GM21367 (cell line): ENCODE results near the gene S100PBP.
"Not testable (repeated sequence)": the region's sequence is repeated elsewhere in the genome, so short reads cannot be mapped to it uniquely, and the experiment has no call there.

Experiments
- ATAC-seq: cut with Tn5 transposase; IDR thresholded peaks from one replicate; pipeline ENCODE4 v1.9.1; 2021; ENCODE audit not compliant: unreplicated experiment

The S100PBP gene

GRCh38 chr1:32784817-32785216 is 32.6 kb upstream of the S100PBP start:
- no peak for ATAC-seq

- ATAC-seq = no peak
Measured at GRCh38 chr1:32786856-32787255, 30.6 kb upstream of the S100PBP start.

- ATAC-seq = not testable (repeated sequence)
Measured at GRCh38 chr1:32789356-32789755, 28.1 kb upstream of the S100PBP start.

- ATAC-seq = no peak
Measured at GRCh38 chr1:32791881-32792280, 25.6 kb upstream of the S100PBP start.

GRCh38 chr1:32795763-32796162 is 21.7 kb upstream of the S100PBP start:
- ATAC-seq = not testable (repeated sequence)

GRCh38 chr1:32797456-32797855 is 20.0 kb upstream of the S100PBP start:
- ATAC-seq = no peak

- ATAC-seq = no peak
Measured at GRCh38 chr1:32798191-32798590, 19.3 kb upstream of the S100PBP start.

GRCh38 chr1:32798679-32799416 is 18.6 kb upstream of the S100PBP start:
- ATAC-seq = no peak

GRCh38 chr1:32801096-32801715 is 16.2 kb upstream of the S100PBP start:
- no peak for ATAC-seq

- ATAC-seq = not testable (repeated sequence)
Measured at GRCh38 chr1:32804460-32804859, 13.0 kb upstream of the S100PBP start.

GRCh38 chr1:32806290-32806689 is 11.2 kb upstream of the S100PBP start:
- no peak for ATAC-seq

- ATAC-seq = no peak
Measured at GRCh38 chr1:32806910-32807523, 10.4 kb upstream of the S100PBP start.

- no peak for ATAC-seq
Measured at GRCh38 chr1:32808580-32808979, 8.9 kb upstream of the S100PBP start.

GRCh38 chr1:32810358-32810757 is 7.1 kb upstream of the S100PBP start:
- no peak for ATAC-seq

- no peak for ATAC-seq
Measured at GRCh38 chr1:32811265-32811664, 6.2 kb upstream of the S100PBP start.

GRCh38 chr1:32811917-32812316 is 5.5 kb upstream of the S100PBP start:
- ATAC-seq = no peak

GRCh38 chr1:32813941-32814739 is 3.3 kb upstream of the S100PBP start:
- no peak for ATAC-seq

- peak; percentile 2 for ATAC-seq
Measured at GRCh38 chr1:32816676-32817158, 736 bp upstream of the S100PBP start.

GRCh38 chr1:32817815-32818786 is 648 bp downstream of the S100PBP start:
- ATAC-seq = peak; percentile 5
